OCI-LY3 (cell line): ENCODE results near the gene SLC22A14.

Source experiments
- H2AFZ ChIP-seq: fragments of 200-600, 300-600 bp; shearing (Covaris generic); 2 replicates; pipeline ENCODE4 v1.6.0; 2014; ENCODE audit warnings: antibody characterized with exemption, low read depth, low read length
- H3K27ac ChIP-seq: fragments of 200-600, 300-600 bp; sonication (generic); 2 replicates; pipeline ENCODE4 v1.5.1; 2014; ENCODE audit warnings: mild to moderate bottlenecking, low read length, moderate library complexity, mixed read lengths
- H3K27me3 ChIP-seq: fragments of 200-600, 300-600 bp; sonication (generic); 2 replicates; pipeline ENCODE4 v1.6.1; 2014; ENCODE audit warnings: low read depth, low read length, mixed read lengths
- H3K36me3 ChIP-seq: fragments of 200-600, 300-600 bp; sonication (generic); replicated peaks from 2 replicates; pipeline ENCODE3; 2014; ENCODE audit warnings: low read depth, low read length, mixed read lengths
- H3K4me1 ChIP-seq: fragments of 300-600, 200-600 bp; sonication (generic); 2 replicates; pipeline ENCODE4 v1.6.1; 2014; ENCODE audit warnings: low read length, mixed read lengths
- H3K4me2 ChIP-seq: fragments of 200-600, 300-600 bp; sonication (generic); 2 replicates; pipeline ENCODE4 v1.6.1; 2014; ENCODE audit warnings: low read length, mixed read lengths
- H3K4me3 ChIP-seq: fragments of 300-600, 200-600 bp; sonication (generic); 2 replicates; pipeline ENCODE4 v1.5.1; 2014; ENCODE audit warnings: antibody characterized with exemption, mild to moderate bottlenecking, low read length, moderate library complexity
- H3K79me2 ChIP-seq: fragments of 300-600, 200-600 bp; shearing (Covaris generic); 2 replicates; pipeline ENCODE4 v1.6.1; 2014; ENCODE audit warnings: mild to moderate bottlenecking, low read length, mixed read lengths
- H3K9ac ChIP-seq: fragments of 300-600, 200-600 bp; shearing (Covaris generic); 2 replicates; pipeline ENCODE4 v1.6.0; 2014; ENCODE audit warnings: mild to moderate bottlenecking, low read length, moderate library complexity
- H3K9me3 ChIP-seq: fragments of 200-600, 300-600 bp; shearing (Covaris generic); 2 replicates; pipeline ENCODE4 v1.6.1; 2014; ENCODE audit warnings: low read length, mixed read lengths; ENCODE audit not compliant: insufficient read depth
- H4K20me1 ChIP-seq: fragments of 200-600, 300-600 bp; sonication (generic); 2 replicates; pipeline ENCODE4 v1.6.1; 2016; ENCODE audit warnings: low read length, mixed read lengths; ENCODE audit not compliant: insufficient read depth
- EZH2phosphoT487 ChIP-seq: fragments of 200-600 bp; shearing (Covaris generic); IDR thresholded peaks from 2 replicates; pipeline ENCODE4 v1.6.1; 2018; ENCODE audit warnings: antibody characterized with exemption, mixed run types, low read depth
- TF ChIP-seq, protein P1 (sequence below): fragments of 200-600, 300-600 bp; sonication (generic); IDR thresholded peaks from 2 replicates; pipeline ENCODE4 v1.5.1; 2014; ENCODE audit warnings: antibody characterized with exemption, low read length, low read depth

SLC22A14 gene

DNA sequence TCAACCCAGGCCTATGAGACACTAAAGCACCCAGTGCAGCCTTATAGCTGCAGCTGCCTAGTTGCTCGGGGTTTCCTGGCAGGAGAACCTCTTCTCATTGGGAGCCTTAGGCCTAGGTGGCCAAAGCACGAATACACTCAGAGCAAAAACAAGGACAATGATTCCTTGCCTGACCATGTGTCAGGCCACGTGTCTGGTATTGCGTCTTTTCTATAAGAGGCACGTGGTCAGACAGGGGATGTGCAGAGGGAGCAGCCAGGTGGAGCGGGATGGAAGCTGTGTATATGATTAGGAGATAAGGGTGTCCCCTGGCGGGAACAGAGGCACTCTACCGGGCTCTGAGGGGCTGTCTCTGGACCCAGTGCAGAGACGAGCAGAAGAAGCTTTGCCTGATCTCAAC lies 26.4 kb downstream of the SLC22A14 start:
- H3K27ac ChIP-seq, result no peak overlapping the region
- 0 out of 2 replicates have a peak, but pooled peaks cover 4% of the 10 kb centered on the region for H3K27me3 ChIP-seq
- no peak overlapping the region for H3K4me3 ChIP-seq
- TF ChIP-seq, protein P1, sequence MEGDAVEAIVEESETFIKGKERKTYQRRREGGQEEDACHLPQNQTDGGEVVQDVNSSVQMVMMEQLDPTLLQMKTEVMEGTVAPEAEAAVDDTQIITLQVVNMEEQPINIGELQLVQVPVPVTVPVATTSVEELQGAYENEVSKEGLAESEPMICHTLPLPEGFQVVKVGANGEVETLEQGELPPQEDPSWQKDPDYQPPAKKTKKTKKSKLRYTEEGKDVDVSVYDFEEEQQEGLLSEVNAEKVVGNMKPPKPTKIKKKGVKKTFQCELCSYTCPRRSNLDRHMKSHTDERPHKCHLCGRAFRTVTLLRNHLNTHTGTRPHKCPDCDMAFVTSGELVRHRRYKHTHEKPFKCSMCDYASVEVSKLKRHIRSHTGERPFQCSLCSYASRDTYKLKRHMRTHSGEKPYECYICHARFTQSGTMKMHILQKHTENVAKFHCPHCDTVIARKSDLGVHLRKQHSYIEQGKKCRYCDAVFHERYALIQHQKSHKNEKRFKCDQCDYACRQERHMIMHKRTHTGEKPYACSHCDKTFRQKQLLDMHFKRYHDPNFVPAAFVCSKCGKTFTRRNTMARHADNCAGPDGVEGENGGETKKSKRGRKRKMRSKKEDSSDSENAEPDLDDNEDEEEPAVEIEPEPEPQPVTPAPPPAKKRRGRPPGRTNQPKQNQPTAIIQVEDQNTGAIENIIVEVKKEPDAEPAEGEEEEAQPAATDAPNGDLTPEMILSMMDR, result no peak
- no peak for TF ChIP-seq EZH2phosphoT487
- H3K4me2 ChIP-seq, result no peak overlapping the region
- no peak overlapping the region for H3K9ac ChIP-seq
- no peaks in the 10 kb centered on the region for H3K9me3 ChIP-seq
- no peaks in the 10 kb centered on the region for H3K4me1 ChIP-seq
- H4K20me1 ChIP-seq, result no peaks in the 10 kb centered on the region
- H3K79me2 ChIP-seq, result no peaks in the 10 kb centered on the region
- H2AFZ ChIP-seq, result no peak overlapping the region
- H3K36me3 ChIP-seq, result no peaks in the 10 kb centered on the region

DNA sequence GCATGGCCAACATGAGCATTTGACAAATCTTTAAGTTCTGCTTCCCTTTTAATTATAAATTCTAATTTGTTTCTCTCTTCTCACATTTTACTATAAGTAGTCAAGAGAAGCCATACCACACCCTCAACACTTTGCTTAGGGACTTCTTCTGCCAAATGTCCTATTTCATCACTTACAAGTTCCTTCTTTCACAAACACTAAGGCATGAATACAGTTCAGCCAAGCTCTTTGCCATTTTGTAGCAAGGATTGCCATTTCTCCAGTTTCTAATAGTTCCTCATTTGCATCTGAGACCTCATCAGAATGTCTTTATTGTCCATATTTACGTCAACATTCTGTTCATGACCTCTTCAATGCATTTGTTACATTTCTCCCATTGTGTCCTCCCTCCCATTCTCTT lies 29.4 kb downstream of the SLC22A14 start:
- TF ChIP-seq, protein P1, result no peak
- TF ChIP-seq EZH2phosphoT487, result no peak
- H4K20me1 ChIP-seq, result no peaks in the 10 kb centered on the region
- no peaks in the 10 kb centered on the region for H3K79me2 ChIP-seq
- 0 out of 2 replicates have a peak, but pooled peaks cover 4% of the 10 kb centered on the region for H3K27me3 ChIP-seq
- H3K4me2 ChIP-seq, result no peak overlapping the region
- H2AFZ ChIP-seq, result no peak overlapping the region
- no peak overlapping the region for H3K4me3 ChIP-seq
- no peaks in the 10 kb centered on the region for H3K9me3 ChIP-seq
- H3K4me1 ChIP-seq, result no peaks in the 10 kb centered on the region
- no peak overlapping the region for H3K27ac ChIP-seq
- no peaks in the 10 kb centered on the region for H3K36me3 ChIP-seq
- H3K9ac ChIP-seq, result no peak overlapping the region

DNA sequence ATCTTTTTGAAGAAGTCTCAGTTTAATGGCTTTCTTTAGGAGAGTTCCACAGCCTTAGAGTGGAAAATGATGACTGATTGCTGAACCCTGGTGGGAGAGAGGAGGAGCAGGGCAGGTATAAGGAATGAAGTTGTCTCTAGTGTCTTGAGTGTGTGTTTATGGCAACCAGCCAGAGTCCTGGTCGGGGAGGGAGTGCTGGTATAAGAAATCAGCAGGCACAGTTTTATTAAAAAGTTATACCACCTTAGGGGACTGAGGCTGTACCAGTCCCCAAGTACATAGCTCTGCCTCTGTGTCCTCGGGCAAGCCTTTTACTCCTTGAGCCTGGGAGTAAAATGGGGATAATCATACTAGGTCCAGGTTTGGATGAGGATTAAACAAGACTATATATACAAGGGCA lies 29.8 kb downstream of the SLC22A14 start:
- 0 out of 2 replicates have a peak, but pooled peaks cover 4% of the 10 kb centered on the region for H3K27me3 ChIP-seq
- no peak overlapping the region for H3K4me3 ChIP-seq
- TF ChIP-seq, protein P1, result no peak
- no peak for TF ChIP-seq EZH2phosphoT487
- no peaks in the 10 kb centered on the region for H3K36me3 ChIP-seq
- no peak overlapping the region for H2AFZ ChIP-seq
- H3K79me2 ChIP-seq, result no peaks in the 10 kb centered on the region
- H4K20me1 ChIP-seq, result no peaks in the 10 kb centered on the region
- H3K9ac ChIP-seq, result no peak overlapping the region
- H3K9me3 ChIP-seq, result no peaks in the 10 kb centered on the region
- H3K27ac ChIP-seq, result no peak overlapping the region
- H3K4me2 ChIP-seq, result no peak overlapping the region
- no peaks in the 10 kb centered on the region for H3K4me1 ChIP-seq

DNA sequence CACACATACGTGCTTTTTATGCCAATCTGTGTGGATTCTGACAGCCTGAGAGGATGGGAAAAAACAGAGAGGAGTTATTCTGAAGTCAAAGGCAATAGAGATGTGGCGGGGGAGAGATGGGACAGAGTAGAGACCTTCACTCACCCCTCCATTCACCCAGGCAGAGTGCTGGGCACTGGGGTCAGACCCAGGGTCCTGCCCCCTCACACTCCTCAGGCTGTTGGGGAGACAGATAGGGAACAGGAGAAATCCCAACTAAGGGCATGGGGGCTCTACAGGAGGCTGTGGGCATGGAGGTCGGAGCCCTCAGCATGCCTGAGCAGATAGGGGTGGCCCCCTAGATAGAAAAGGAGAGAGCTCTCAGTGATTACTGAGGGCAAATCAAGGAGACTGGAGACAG lies 30.3 kb downstream of the SLC22A14 start:
- Histone ChIP-seq H3K9ac (no peak overlapping the region), H3K79me2 (no peaks in the 10 kb centered on the region), H2AFZ (no peak overlapping the region), H3K36me3 (no peaks in the 10 kb centered on the region), H3K9me3 (no peaks in the 10 kb centered on the region), H3K27ac (no peak overlapping the region), H3K4me1 (no peaks in the 10 kb centered on the region), H4K20me1 (no peaks in the 10 kb centered on the region), H3K4me2 (no peak overlapping the region), H3K4me3 (no peak overlapping the region), H3K27me3 (0 out of 2 replicates have a peak, but pooled peaks cover 4% of the 10 kb centered on the region)
- no peak for TF ChIP-seq EZH2phosphoT487
- TF ChIP-seq, protein P1, result no peak
